Sigmoid colon (tissue), 4 donors: ENCODE measurements around the gene ZFAND3.

ENCODE experiments used
- CTCF ChIP-seq, 4 experiments: fragments of 450-650 bp in 3 of 4; fragments of 200-600 bp in 1 of 4; IDR thresholded peaks; one replicate each; pipeline ENCODE4 v1.5.1; 2016 to 2019; ENCODE audit warnings: antibody characterized with exemption in 4 of 4, mild to moderate bottlenecking in 3 of 4, moderate library complexity in 2 of 4
- EP300 ChIP-seq, 4 donors: sonication (generic); formaldehyde crosslinking; IDR thresholded peaks; one replicate each; pipeline ENCODE4 v1.6.1; 2017; ENCODE audit warnings: antibody characterized with exemption in 4 of 4
- POLR2A ChIP-seq, 2 donors: fragments of 450-650 bp; IDR thresholded peaks; one replicate each; pipeline ENCODE4 v1.6.1; 2016; ENCODE audit warnings: antibody characterized with exemption in 2 of 2, mild to moderate bottlenecking in 2 of 2, moderate library complexity in 2 of 2

GRCh38 chr6:38056361-38056760 lies 236.8 kb downstream of the ZFAND3 start:
- TF ChIP-seq POLR2A (IDR thresholded peaks at IDR 0.05) (no peak), EP300 (IDR thresholded peaks at IDR 0.05) (no peak), CTCF (IDR thresholded peaks at IDR 0.05) (no peak)
